ENCODE results near the gene GPRIN1. TPM values are rescaled to one million over a fixed set of nuclear protein-coding genes. Genes with fewer than 3 reads are reported as not detected.
"Not testable (repeated sequence)": the region's sequence is repeated elsewhere in the genome, so short reads cannot be mapped to it uniquely, and the experiment has no call there.

Gene GPRIN1
- total and polyA plus RNA-seq, 2 donors from 2014 or later: 0.45 to 1.3 TPM

DNA sequence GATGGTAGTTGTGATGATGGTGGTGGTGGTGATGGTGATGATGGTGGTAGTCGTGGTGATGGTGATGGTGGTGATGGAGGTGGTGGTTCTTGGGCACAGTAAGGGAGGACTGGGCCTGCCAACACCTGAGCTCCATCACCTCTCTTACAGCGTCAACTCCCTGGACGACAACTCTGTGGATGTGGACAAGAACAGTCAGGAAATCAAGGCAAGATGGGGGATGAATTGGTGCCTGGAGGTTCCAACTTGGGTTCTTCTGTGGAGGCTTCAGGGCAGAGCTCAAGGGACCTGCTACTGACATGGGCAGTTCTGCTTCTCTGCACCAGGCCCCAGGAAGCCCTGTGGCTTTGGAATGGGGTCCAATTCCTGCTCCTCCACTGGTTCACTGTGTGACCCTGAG, 17.4 kb downstream of the GPRIN1 start:
- no peaks in the 10 kb centered on the region for H3K27me3 ChIP-seq (ENCODE audit: control insufficient read depth, insufficient read depth, low read length)

DNA sequence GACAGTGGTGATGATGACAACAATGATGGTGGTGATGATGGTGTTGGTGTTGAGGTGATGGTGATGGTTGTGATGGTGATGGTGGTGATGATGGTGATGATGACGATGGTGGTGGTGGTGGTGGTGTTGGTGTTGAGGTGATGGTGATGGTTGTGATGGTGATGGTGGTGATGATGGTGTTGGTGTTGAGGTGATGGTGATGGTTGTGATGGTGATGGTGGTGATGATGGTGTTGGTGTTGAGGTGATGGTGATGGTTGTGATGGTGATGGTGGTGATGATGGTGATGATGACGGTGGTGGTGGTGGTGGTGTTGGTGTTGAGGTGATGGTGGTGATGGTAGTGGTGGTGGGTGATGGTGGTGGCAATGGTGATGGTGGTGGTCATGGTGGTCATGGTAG, 18.3 kb downstream of the GPRIN1 start:
- H3K9me3 ChIP-seq (ENCODE audit: control insufficient read depth in 2 of 3, insufficient read depth in 1 of 3, low read length in 3 of 3); intact Hi-C loops (cut with DNase I); H3K27me3 ChIP-seq (ENCODE audit: control insufficient read depth, insufficient read depth, low read length); H3K27ac ChIP-seq (ENCODE audit: low read depth in 2 of 2, low read length in 2 of 2); DNase-seq; H3K36me3 ChIP-seq (ENCODE audit: control insufficient read depth in 2 of 3, insufficient read depth in 3 of 3, low read length in 3 of 3); H3K4me1 ChIP-seq (ENCODE audit: control insufficient read depth in 2 of 3, insufficient read depth in 2 of 3, low read depth in 1 of 3, low read length in 3 of 3); H3K9ac ChIP-seq (ENCODE audit: low read length in 3 of 3); H3K4me3 ChIP-seq (ENCODE audit: low read length in 3 of 3): not testable (repeated sequence)
- FAIRE-seq: peak; percentile 84

More for the DNA sequence above, 17.4 kb downstream of the GPRIN1 start:
- no peak overlapping the region for H3K4me3 ChIP-seq (ENCODE audit: low read length in 3 of 3)
- peaks cover 0 to 4% (median 0%) of the 10 kb centered on the region in 3 donors for H3K4me1 ChIP-seq (ENCODE audit: control insufficient read depth in 2 of 3, insufficient read depth in 2 of 3, low read depth in 1 of 3, low read length in 3 of 3)
- no peaks in the 10 kb centered on the region for H3K36me3 ChIP-seq (ENCODE audit: control insufficient read depth in 2 of 3, insufficient read depth in 3 of 3, low read length in 3 of 3)
- DNase-seq: no peak
- TF ChIP-seq, protein P1, sequence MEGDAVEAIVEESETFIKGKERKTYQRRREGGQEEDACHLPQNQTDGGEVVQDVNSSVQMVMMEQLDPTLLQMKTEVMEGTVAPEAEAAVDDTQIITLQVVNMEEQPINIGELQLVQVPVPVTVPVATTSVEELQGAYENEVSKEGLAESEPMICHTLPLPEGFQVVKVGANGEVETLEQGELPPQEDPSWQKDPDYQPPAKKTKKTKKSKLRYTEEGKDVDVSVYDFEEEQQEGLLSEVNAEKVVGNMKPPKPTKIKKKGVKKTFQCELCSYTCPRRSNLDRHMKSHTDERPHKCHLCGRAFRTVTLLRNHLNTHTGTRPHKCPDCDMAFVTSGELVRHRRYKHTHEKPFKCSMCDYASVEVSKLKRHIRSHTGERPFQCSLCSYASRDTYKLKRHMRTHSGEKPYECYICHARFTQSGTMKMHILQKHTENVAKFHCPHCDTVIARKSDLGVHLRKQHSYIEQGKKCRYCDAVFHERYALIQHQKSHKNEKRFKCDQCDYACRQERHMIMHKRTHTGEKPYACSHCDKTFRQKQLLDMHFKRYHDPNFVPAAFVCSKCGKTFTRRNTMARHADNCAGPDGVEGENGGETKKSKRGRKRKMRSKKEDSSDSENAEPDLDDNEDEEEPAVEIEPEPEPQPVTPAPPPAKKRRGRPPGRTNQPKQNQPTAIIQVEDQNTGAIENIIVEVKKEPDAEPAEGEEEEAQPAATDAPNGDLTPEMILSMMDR (IDR thresholded peaks at IDR 0.05; ENCODE audit: borderline replicate concordance, extremely low read depth, insufficient read depth): no peak
- no peak overlapping the region for H3K27ac ChIP-seq (ENCODE audit: low read depth in 2 of 2, low read length in 2 of 2)
- H3K9ac ChIP-seq (ENCODE audit: low read length in 3 of 3): no peak overlapping the region
- intact Hi-C loops (cut with DNase I): no loop called here
- FAIRE-seq: no peak
- peaks cover 0 to 3% (median 0%) of the 10 kb centered on the region in 3 donors for H3K9me3 ChIP-seq (ENCODE audit: control insufficient read depth in 2 of 3, insufficient read depth in 1 of 3, low read length in 3 of 3)

DNA sequence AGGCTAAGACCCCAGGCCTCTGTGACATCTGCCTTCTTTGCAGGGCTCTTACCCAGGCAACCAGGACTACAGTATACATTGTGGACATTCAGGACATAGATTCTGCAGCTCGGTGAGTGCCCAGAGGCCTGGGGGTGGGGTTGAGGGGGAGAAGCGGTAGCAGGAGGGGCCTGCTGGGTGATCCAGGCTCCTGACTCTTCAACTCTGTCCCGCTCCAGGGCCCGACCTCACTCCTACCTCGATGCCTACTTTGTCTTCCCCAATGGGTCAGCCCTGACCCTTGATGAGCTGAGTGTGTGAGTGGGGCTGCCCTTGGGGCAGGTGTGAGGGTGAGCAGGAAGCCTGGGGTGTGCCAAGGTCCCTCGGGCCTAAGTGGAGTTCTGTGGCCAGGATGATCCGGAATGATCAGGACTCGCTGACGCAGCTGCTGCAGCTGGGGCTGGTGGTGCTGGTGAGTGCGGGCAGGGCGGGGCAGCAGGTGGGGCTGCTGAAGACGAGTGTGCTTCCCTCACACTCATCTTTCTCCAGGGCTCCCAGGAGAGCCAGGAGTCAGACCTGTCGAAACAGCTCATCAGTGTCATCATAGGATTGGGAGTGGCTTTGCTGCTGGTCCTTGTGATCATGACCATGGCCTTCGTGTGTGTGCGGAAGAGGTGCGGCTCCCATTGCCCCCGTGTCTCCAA, 19.8 kb downstream of the GPRIN1 start:
- no peak overlapping the region for H3K27ac ChIP-seq (ENCODE audit: low read depth in 2 of 2, low read length in 2 of 2)
- peaks cover 0 to 3% (median 2%) of the 10 kb centered on the region in 3 donors for H3K9me3 ChIP-seq (ENCODE audit: control insufficient read depth in 2 of 3, insufficient read depth in 1 of 3, low read length in 3 of 3)
- intact Hi-C loops (cut with DNase I): no loop called here
- TF ChIP-seq, protein P1 (IDR thresholded peaks at IDR 0.05; ENCODE audit: borderline replicate concordance, extremely low read depth, insufficient read depth): no peak
- H3K9ac ChIP-seq (ENCODE audit: low read length in 3 of 3): no peak overlapping the region
- no peaks in the 10 kb centered on the region for H3K27me3 ChIP-seq (ENCODE audit: control insufficient read depth, insufficient read depth, low read length)
- H3K36me3 ChIP-seq (ENCODE audit: control insufficient read depth in 2 of 3, insufficient read depth in 3 of 3, low read length in 3 of 3): peaks cover 0 to under 1% (median 0%) of the 10 kb centered on the region in 3 donors
- DNase-seq (no peak), FAIRE-seq (no peak)
- H3K4me3 ChIP-seq (ENCODE audit: low read length in 3 of 3): no peak overlapping the region
- no peaks in the 10 kb centered on the region for H3K4me1 ChIP-seq (ENCODE audit: control insufficient read depth in 2 of 3, insufficient read depth in 2 of 3, low read depth in 1 of 3, low read length in 3 of 3)

DNA sequence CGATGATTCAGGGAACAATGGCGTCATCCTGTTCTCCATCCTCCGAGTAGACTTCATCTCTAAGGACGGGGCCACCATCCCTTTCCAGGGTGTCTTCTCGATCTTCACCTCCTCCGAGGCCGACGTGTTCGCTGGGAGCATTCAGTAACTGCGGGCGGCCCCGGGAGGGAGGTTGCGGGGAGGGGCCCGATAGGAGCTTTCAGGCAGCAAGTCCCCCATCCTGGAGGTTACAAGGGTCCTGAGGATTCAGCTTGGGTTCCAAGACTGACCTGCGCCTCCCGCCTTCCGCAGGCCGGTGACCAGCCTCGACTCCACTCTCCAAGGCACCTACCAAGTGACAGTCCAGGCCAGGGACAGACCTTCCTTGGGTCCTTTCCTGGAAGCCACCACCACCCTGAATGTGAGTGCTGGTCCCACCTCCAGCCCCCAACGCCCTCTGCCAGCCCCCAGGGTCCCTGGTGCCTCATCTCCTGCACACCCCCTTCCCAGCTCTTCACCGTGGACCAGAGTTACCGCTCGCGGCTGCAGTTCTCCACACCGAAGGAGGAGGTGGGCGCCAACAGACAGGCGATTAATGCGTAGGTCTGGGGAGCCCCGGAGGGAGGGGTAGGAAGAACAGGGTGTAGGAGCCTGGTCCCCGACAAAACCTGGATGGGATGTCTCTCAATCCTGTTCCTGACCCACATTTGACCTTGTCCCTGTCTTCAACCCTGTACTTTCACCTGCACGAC, 20.8 kb downstream of the GPRIN1 start:
- TF ChIP-seq, protein P1 (IDR thresholded peaks at IDR 0.05; ENCODE audit: borderline replicate concordance, extremely low read depth, insufficient read depth): no peak
- DNase-seq: no peak

More for the DNA sequence above, 20.8 kb downstream of the GPRIN1 start:
- H3K36me3 ChIP-seq (ENCODE audit: control insufficient read depth in 2 of 3, insufficient read depth in 3 of 3, low read length in 3 of 3): peaks cover 0 to 5% (median 0%) of the 10 kb centered on the region in 3 donors
- H3K9ac ChIP-seq (ENCODE audit: low read length in 3 of 3): no peak overlapping the region
- no peak overlapping the region for H3K4me3 ChIP-seq (ENCODE audit: low read length in 3 of 3)
- intact Hi-C loops (cut with DNase I): no loop called here
- no peaks in the 10 kb centered on the region for H3K4me1 ChIP-seq (ENCODE audit: control insufficient read depth in 2 of 3, insufficient read depth in 2 of 3, low read depth in 1 of 3, low read length in 3 of 3)
- no peaks in the 10 kb centered on the region for H3K27me3 ChIP-seq (ENCODE audit: control insufficient read depth, insufficient read depth, low read length)
- H3K27ac ChIP-seq (ENCODE audit: low read depth in 2 of 2, low read length in 2 of 2): no peak overlapping the region
- H3K9me3 ChIP-seq (ENCODE audit: control insufficient read depth in 2 of 3, insufficient read depth in 1 of 3, low read length in 3 of 3): peaks cover 0 to 4% (median 3%) of the 10 kb centered on the region in 3 donors
- no peak for FAIRE-seq

All from kidney (tissue), 14 donors.